K562 (cell line): ENCODE results near the gene SLC19A2. TPM values are rescaled to one million over a fixed set of nuclear protein-coding genes. Genes with fewer than 3 reads are reported as not detected.

Experiments
- DIDO1 ChIP-seq: fragments of 450-650 bp; IDR thresholded peaks from 2 replicates; pipeline ENCODE4 v1.6.1; 2016; ENCODE audit warnings: low read depth, missing biosample characterization, missing genetic modification characterization
- DPF2 ChIP-seq: fragments of 450-650 bp; IDR thresholded peaks from 2 replicates; pipeline ENCODE4 v1.6.1; 2016
- ETV5 ChIP-seq: sonication (generic); formaldehyde crosslinking; IDR thresholded peaks from 2 replicates; pipeline ENCODE4 v1.4.0; 2020; ENCODE audit warnings: low read depth, mild to moderate bottlenecking, missing genetic modification reagents
- HDAC2 ChIP-seq: fragments of 450-650 bp; IDR thresholded peaks from 2 replicates; pipeline ENCODE4 v1.6.1; 2016; ENCODE audit warnings: mild to moderate bottlenecking
- HMG20A ChIP-seq: fragments of 450-650 bp; formaldehyde crosslinking; conservative IDR thresholded peaks from 2 replicates; pipeline ENCODE4 v1.4.0; 2020; ENCODE audit warnings: mild to moderate bottlenecking, mixed read lengths
- HMGN3 ChIP-seq: IDR thresholded peaks from 2 replicates; pipeline ENCODE4 v1.6.1; 2011; ENCODE audit warnings: borderline replicate concordance, low read depth, mild to moderate bottlenecking, mixed read lengths, low read length; ENCODE audit not compliant: insufficient read length; ENCODE audit errors: extremely low read depth
- MAFG ChIP-seq: fragments of 450-650 bp; conservative IDR thresholded peaks from 2 replicates; pipeline ENCODE4 v1.6.1; 2016; ENCODE audit warnings: missing genetic modification characterization, missing compliant biosample characterization
- MYC ChIP-seq, 2 experiments: fragments of 250-450 bp in 1 of 2; sonication (Bioruptor Pico) in 1 of 2; IDR thresholded peaks; 2 replicates each; pipeline versions ENCODE4 v1.5.1 to v1.6.1; 2012 to 2021; ENCODE audit warnings: low read depth in 2 of 2, borderline replicate concordance in 1 of 2, improper control_type of control experiment in 1 of 2, low read length in 1 of 2, mild to moderate bottlenecking in 1 of 2, moderate library complexity in 1 of 2
- NBN ChIP-seq: fragments of 450-650 bp; IDR thresholded peaks from 2 replicates; pipeline ENCODE4 v1.6.1; 2016; ENCODE audit warnings: low read depth, mild to moderate bottlenecking
- NFE2L1 ChIP-seq: fragments of 450-650 bp; IDR thresholded peaks from 2 replicates; pipeline ENCODE4 v1.6.1; 2016; ENCODE audit warnings: missing genetic modification characterization, low read depth, mild to moderate bottlenecking, missing compliant biosample characterization, moderate library complexity, borderline replicate concordance
- POLR2G ChIP-seq: fragments of 200-400 bp; formaldehyde crosslinking; IDR thresholded peaks from 2 replicates; pipeline ENCODE4 v1.6.1; 2017; ENCODE audit warnings: low read depth, mild to moderate bottlenecking, antibody characterized with exemption, low read length, moderate library complexity
- RBM22 ChIP-seq: fragments of 200-400 bp; formaldehyde crosslinking; IDR thresholded peaks from 2 replicates; pipeline ENCODE4 v1.6.1; 2018; ENCODE audit warnings: low read length, low read depth; ENCODE audit not compliant: poor library complexity, severe bottlenecking
- RCOR1 ChIP-seq, 2 experiments: IDR thresholded peaks; 2 replicates each; pipeline ENCODE4 v1.6.1; 2012; ENCODE audit warnings: low read depth in 2 of 2, low read length in 2 of 2, borderline replicate concordance in 1 of 2, improper control_type of control experiment in 1 of 2
- RFX5 ChIP-seq: IDR thresholded peaks from 2 replicates; pipeline ENCODE4 v1.6.1; 2011; ENCODE audit warnings: low read depth, mild to moderate bottlenecking, improper control_type of control experiment, low read length
- SRF ChIP-seq, 2 experiments: fragments of 250-450, 450-650 bp in 1 of 2; sonication (Bioruptor Pico) in 1 of 2; sonication (generic) in 1 of 2; formaldehyde crosslinking; IDR thresholded peaks; 2 replicates each; pipeline versions ENCODE4 v1.5.0 to v1.5.1; 2020 to 2022; ENCODE audit warnings: mild to moderate bottlenecking in 1 of 2, missing genetic modification reagents in 1 of 2
- XRCC4 ChIP-seq: IDR thresholded peaks from one replicate; pipeline ENCODE4 v1.6.1; 2011; ENCODE audit not compliant: insufficient read depth, insufficient read length; ENCODE audit errors: extremely low read depth
- ZNF384 ChIP-seq: IDR thresholded peaks from 2 replicates; pipeline ENCODE4 v1.6.1; 2012; ENCODE audit warnings: low read depth, low read length, improper control_type of control experiment
- ZNF445 ChIP-seq: fragments of 250-450 bp; sonication (Bioruptor Pico); IDR thresholded peaks from 2 replicates; pipeline ENCODE4 v1.4.0; 2020; ENCODE audit warnings: low read depth, mild to moderate bottlenecking, moderate library complexity
- polyA plus RNA-seq, 8 experiments: library from polyadenylated mRNA; depleted of rRNA in 4 of 8; stranded (reverse) in 5 of 8; unstranded in 3 of 8; fragments of >200 nt; fragmentation: Nextera tagmentation in 2 of 8; fragmentation: Illumina TruSeq in 1 of 8; extraction: Ambion mirVana in 2 of 8; extraction: Trizol in 1 of 8; gene quantifications; 2 replicates each; pipeline versions ENCODE4 v1.2.1 to v1.2.3, GENCODE V29; 2011 to 2014; ENCODE audit warnings: inconsistent platforms in 1 of 8, missing spikeins in 1 of 8
- total RNA-seq, 7 experiments: library from RNA; depleted of rRNA in 6 of 7; stranded (reverse); fragments of >200 nt in 6 of 7; fragmentation: Illumina TruSeq in 2 of 7; extraction: Trizol in 2 of 7; gene quantifications; 2 replicates each; pipeline versions ENCODE4 v1.2.1 to v1.2.3, GENCODE V29; 2011 to 2021; ENCODE audit warnings: low replicate concordance in 1 of 7
- TF ChIP-seq, protein P1 (sequence below): fragments of 250-450 bp; sonication (Bioruptor Pico); IDR thresholded peaks from 2 replicates; pipeline ENCODE4 v1.4.0; 2020; ENCODE audit warnings: mild to moderate bottlenecking, moderate library complexity, borderline replicate concordance
- TF ChIP-seq, protein P2 (sequence below), 2 experiments: fragments of 450-650 bp in 1 of 2; sonication (generic) in 1 of 2; formaldehyde crosslinking; conservative IDR thresholded peaks; 2 replicates each; pipeline versions ENCODE4 v1.4.0 to v1.8.1; 2020 to 2022; ENCODE audit warnings: mild to moderate bottlenecking in 1 of 2, missing genetic modification reagents in 1 of 2
- TF ChIP-seq, protein P3 (sequence below): fragments of 450-650 bp; IDR thresholded peaks from 2 replicates; pipeline ENCODE4 v1.6.1; 2016; ENCODE audit warnings: borderline replicate concordance

SLC19A2 gene
- total and polyA plus RNA-seq, 9 of the 15 experiments (the other 6 are each of a cell fraction or from before 2014, with no cell fraction given), result 7.4 to 42.8 (median 19.2) TPM

DNA sequence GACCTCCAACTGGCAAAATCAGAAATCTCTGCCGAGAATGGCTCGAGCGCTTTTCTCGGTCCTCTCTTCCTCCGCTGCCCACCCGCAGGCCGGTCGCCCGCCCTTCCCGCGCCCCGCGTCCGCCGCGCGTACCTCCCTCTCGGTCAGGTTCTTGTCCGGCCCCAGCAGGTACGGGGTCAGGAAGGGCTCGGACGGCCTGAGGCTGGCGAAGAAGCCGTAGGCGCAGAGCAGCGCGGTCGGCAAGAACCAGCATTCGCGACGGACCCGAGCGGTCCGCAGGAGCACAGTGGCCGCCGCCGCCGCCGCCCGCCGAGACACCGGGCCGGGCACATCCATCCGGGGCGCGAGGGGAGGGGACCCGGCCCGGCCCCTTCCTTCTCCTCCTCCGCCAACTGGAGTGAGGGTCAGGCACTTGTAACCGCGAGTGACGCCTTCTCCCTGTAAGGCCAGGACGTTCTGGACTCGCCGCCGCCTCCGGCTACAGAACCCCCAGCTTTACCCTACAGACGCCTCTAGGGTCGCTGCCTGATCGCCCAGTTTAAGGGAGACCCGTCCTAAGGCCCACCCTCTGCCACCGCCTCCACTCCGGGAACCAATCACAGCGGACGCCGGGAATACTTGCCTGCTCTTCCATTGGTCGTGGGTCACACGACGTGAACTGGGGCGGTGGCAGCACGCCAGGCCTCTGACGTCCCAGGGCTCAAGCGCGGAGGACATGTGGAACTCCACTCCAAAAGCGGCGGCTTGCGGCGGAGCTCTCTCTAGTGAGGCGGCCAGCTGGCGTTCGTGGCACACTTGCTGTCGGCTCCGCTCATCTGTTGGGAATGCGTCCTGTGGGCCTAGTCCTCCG is at the start of gene SLC19A2 (continued):
- TF ChIP-seq RBM22 (peak; percentile 63), HMG20A (no peak), MAFG (tag) (no peak), NBN (no peak; the same call in 1 of the 2 replicates), DIDO1 (no peak), ETV5 (CRISPR knock-in tag) (no peak; the same call in 1 of the 2 replicates), RFX5 (no peak), DPF2 (no peak), HMGN3 (peak; percentile 79), ZNF445 (CRISPR knock-in tag) (no peak), MYC (IDR thresholded peaks at IDR 0.05; ENCODE audit: low read depth, low read length) (peak; percentile 95), MYC (CRISPR knock-in tag; IDR thresholded peaks at IDR 0.05; ENCODE audit: borderline replicate concordance, low read depth) (no peak), ZNF384 (0 out of 2 replicates have a peak, but pooled peaks have one; percentile 1), XRCC4 (no peak), SRF (CRISPR knock-in tag; IDR thresholded peaks at IDR 0.05) (0 out of 4 replicates have a peak, but pooled peaks of 1 of the 2 experiments have one; percentile 52), NFE2L1 (tag) (no peak), POLR2G (peak; percentile 98), HDAC2 (0 out of 2 replicates have a peak, but pooled peaks have one; percentile 37), RCOR1 (IDR thresholded peaks at IDR 0.05; ENCODE audit: borderline replicate concordance in 1 of 2, low read depth in 2 of 2, low read length in 2 of 2) (peak in 1 of 2 experiments; percentile 13; a peak in 1 of 4 replicates)
- TF ChIP-seq, protein P1, sequence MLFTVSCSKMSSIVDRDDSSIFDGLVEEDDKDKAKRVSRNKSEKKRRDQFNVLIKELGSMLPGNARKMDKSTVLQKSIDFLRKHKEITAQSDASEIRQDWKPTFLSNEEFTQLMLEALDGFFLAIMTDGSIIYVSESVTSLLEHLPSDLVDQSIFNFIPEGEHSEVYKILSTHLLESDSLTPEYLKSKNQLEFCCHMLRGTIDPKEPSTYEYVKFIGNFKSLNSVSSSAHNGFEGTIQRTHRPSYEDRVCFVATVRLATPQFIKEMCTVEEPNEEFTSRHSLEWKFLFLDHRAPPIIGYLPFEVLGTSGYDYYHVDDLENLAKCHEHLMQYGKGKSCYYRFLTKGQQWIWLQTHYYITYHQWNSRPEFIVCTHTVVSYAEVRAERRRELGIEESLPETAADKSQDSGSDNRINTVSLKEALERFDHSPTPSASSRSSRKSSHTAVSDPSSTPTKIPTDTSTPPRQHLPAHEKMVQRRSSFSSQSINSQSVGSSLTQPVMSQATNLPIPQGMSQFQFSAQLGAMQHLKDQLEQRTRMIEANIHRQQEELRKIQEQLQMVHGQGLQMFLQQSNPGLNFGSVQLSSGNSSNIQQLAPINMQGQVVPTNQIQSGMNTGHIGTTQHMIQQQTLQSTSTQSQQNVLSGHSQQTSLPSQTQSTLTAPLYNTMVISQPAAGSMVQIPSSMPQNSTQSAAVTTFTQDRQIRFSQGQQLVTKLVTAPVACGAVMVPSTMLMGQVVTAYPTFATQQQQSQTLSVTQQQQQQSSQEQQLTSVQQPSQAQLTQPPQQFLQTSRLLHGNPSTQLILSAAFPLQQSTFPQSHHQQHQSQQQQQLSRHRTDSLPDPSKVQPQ (CRISPR knock-in tag), result no peak
- TF ChIP-seq, protein P2, sequence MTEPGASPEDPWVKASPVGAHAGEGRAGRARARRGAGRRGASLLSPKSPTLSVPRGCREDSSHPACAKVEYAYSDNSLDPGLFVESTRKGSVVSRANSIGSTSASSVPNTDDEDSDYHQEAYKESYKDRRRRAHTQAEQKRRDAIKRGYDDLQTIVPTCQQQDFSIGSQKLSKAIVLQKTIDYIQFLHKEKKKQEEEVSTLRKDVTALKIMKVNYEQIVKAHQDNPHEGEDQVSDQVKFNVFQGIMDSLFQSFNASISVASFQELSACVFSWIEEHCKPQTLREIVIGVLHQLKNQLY (CRISPR knock-in tag; conservative IDR thresholded peaks at IDR 0.05), result 0 out of 4 replicates have a peak, but pooled peaks of 1 of the 2 experiments have one; percentile 60
- TF ChIP-seq, protein P3, sequence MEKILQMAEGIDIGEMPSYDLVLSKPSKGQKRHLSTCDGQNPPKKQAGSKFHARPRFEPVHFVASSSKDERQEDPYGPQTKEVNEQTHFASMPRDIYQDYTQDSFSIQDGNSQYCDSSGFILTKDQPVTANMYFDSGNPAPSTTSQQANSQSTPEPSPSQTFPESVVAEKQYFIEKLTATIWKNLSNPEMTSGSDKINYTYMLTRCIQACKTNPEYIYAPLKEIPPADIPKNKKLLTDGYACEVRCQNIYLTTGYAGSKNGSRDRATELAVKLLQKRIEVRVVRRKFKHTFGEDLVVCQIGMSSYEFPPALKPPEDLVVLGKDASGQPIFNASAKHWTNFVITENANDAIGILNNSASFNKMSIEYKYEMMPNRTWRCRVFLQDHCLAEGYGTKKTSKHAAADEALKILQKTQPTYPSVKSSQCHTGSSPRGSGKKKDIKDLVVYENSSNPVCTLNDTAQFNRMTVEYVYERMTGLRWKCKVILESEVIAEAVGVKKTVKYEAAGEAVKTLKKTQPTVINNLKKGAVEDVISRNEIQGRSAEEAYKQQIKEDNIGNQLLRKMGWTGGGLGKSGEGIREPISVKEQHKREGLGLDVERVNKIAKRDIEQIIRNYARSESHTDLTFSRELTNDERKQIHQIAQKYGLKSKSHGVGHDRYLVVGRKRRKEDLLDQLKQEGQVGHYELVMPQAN, result peak; percentile 80; the same call in 1 of the 2 replicates
